Peyer's patch (tissue), 4 donors: Measurements from ENCODE around the gene PYURF. TPM values are rescaled to one million over a fixed set of nuclear protein-coding genes. Genes with fewer than 3 reads are reported as not detected.

Source experiments
- DNase-seq, 3 donors: peaks; one replicate each; pipeline ENCODE4 v3.0.0-alpha.2; 2017 to 2019
- H3K27ac ChIP-seq, 4 donors: fragments of 200-600 bp; sonication (generic); one replicate each; pipeline ENCODE4 v1.5.1; 2016 to 2019
- H3K27me3 ChIP-seq, 2 donors: fragments of 200-600 bp; sonication (generic); one replicate each; pipeline ENCODE4 v1.5.1; 2019
- H3K36me3 ChIP-seq, 3 donors: fragments of 200-600 bp; sonication (generic); one replicate each; pipeline ENCODE4 v1.5.1; 2016 to 2019
- H3K4me1 ChIP-seq, 4 donors: fragments of 200-600 bp; sonication (generic); one replicate each; pipeline ENCODE4 v1.5.1; 2016 to 2019
- H3K4me3 ChIP-seq, 4 donors: fragments of 200-600 bp; sonication (generic); 1 replicate in 3 of 4; 2 replicates in 1 of 4; pipeline ENCODE4 v1.5.1; 2016 to 2019; ENCODE audit warnings: mild to moderate bottlenecking in 1 of 4
- H3K9me3 ChIP-seq, 4 donors: fragments of 200-600 bp; sonication (generic); one replicate each; pipeline ENCODE4 v1.5.1; 2016 to 2019; ENCODE audit warnings: mild to moderate bottlenecking in 1 of 4
- POLR2A ChIP-seq, 2 donors: fragments of 450-650 bp; IDR thresholded peaks; one replicate each; pipeline ENCODE4 v1.5.1; 2017; ENCODE audit warnings: antibody characterized with exemption in 2 of 2, mild to moderate bottlenecking in 2 of 2, moderate library complexity in 2 of 2
- total RNA-seq, 4 donors: library from RNA; depleted of rRNA; stranded (reverse); fragments of >200 nt; gene quantifications; one replicate each; pipeline ENCODE4 v1.1.0, GENCODE V29; 2016
- TF ChIP-seq, protein P1 (sequence below), 6 experiments: fragments of 450-650 bp in 4 of 6; fragments of 200-600 bp in 2 of 6; sonication (generic) in 1 of 6; IDR thresholded peaks; one replicate each; pipeline ENCODE4 v1.5.1; 2017 to 2019; ENCODE audit warnings: antibody characterized with exemption in 6 of 6, mild to moderate bottlenecking in 3 of 6, moderate library complexity in 1 of 6

PYURF gene
- total RNA-seq, 4 donors from 2014 or later, result 54.0 to 94.9 (median 67.2) TPM

DNA sequence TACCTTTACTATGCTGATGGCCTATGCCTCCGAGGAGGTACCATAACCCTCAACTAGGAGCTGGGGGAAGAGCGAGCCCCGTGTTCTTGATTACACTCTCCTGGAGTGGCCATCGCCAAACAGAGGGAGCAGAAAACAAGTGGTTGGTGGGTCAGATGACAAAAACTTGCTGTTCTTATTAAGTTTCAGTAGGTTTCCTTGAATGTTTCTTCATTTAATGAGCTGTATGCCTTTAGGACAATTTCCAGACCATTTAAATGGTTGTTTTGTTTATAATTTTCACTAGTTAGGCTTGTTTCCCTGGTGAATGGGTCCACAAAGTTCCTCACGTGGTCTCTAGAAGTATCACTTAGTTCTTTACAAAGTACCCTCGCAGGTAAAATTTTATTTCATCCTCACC, 4.7 kb downstream of the PYURF start:
- Histone ChIP-seq H3K27me3 (no peaks in the 10 kb centered on the region), H3K4me3 (no peak overlapping the region), H3K4me1 (peaks cover 0 to 18% (median 0%) of the 10 kb centered on the region in 4 donors), H3K27ac (no peak overlapping the region), H3K36me3 (peaks cover 0 to 11% (median 0%) of the 10 kb centered on the region in 3 donors), H3K9me3 (no peaks in the 10 kb centered on the region)
- TF ChIP-seq, protein P1, sequence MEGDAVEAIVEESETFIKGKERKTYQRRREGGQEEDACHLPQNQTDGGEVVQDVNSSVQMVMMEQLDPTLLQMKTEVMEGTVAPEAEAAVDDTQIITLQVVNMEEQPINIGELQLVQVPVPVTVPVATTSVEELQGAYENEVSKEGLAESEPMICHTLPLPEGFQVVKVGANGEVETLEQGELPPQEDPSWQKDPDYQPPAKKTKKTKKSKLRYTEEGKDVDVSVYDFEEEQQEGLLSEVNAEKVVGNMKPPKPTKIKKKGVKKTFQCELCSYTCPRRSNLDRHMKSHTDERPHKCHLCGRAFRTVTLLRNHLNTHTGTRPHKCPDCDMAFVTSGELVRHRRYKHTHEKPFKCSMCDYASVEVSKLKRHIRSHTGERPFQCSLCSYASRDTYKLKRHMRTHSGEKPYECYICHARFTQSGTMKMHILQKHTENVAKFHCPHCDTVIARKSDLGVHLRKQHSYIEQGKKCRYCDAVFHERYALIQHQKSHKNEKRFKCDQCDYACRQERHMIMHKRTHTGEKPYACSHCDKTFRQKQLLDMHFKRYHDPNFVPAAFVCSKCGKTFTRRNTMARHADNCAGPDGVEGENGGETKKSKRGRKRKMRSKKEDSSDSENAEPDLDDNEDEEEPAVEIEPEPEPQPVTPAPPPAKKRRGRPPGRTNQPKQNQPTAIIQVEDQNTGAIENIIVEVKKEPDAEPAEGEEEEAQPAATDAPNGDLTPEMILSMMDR (IDR thresholded peaks at IDR 0.05), result no peak
- TF ChIP-seq POLR2A (IDR thresholded peaks at IDR 0.05), result no peak
- no peak for DNase-seq

DNA sequence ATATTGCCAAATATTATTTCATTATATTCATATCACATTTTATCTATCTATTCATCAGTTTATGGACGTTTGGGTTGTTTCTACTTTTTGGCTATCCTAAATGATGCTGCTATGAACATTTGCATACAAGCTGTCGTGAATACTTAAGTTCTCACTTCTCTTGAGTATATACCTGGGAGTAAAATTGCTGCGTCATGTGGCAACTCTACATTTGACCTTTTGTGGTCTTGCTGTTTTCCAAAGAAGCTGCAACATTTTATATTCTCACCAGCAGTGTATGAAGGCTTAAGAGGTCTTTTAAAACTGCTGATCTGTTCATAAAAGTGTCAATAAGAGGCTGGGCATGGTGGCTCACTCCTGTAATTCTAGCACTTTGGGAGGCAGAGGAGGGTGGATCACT, 5.8 kb downstream of the PYURF start:
- H3K36me3 ChIP-seq, result peaks cover 0 to 11% (median 0%) of the 10 kb centered on the region in 3 donors
- no peak overlapping the region for H3K27ac ChIP-seq
- no peaks in the 10 kb centered on the region for H3K9me3 ChIP-seq
- H3K4me1 ChIP-seq, result peaks cover 0 to 18% (median 0%) of the 10 kb centered on the region in 4 donors
- TF ChIP-seq, protein P1 (IDR thresholded peaks at IDR 0.05), result no peak
- TF ChIP-seq POLR2A (IDR thresholded peaks at IDR 0.05), result no peak
- DNase-seq, result no peak
- H3K27me3 ChIP-seq, result no peaks in the 10 kb centered on the region
- H3K4me3 ChIP-seq, result no peak overlapping the region

DNA sequence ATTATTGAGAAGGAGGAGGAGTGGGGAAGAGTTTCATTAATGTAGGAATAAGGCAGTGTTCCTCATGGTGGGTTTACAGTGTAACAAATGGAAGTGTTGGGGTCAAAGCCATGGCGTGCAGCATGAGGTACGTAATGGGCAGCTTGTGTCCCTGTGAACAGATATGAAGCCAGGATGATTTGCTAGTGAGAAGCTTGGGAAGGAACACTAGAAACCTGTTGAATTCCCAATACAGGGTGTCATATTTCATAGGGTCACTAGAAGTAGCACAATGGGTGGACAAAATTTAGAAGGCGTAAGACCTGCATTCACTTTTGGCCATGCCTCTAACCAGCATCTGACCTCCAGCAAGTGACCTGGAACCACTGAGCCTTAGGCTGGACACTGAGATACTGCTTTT, 6.8 kb downstream of the PYURF start:
- no peaks in the 10 kb centered on the region for H3K27me3 ChIP-seq
- H3K9me3 ChIP-seq, result no peaks in the 10 kb centered on the region
- no peak for TF ChIP-seq POLR2A (IDR thresholded peaks at IDR 0.05)
- TF ChIP-seq, protein P1 (IDR thresholded peaks at IDR 0.05), result no peak
- H3K36me3 ChIP-seq, result peaks cover 0 to 11% (median 0%) of the 10 kb centered on the region in 3 donors
- no peak overlapping the region for H3K27ac ChIP-seq
- no peak for DNase-seq
- peaks cover 0 to 9% (median 0%) of the 10 kb centered on the region in 4 donors for H3K4me1 ChIP-seq
- no peak overlapping the region for H3K4me3 ChIP-seq

DNA sequence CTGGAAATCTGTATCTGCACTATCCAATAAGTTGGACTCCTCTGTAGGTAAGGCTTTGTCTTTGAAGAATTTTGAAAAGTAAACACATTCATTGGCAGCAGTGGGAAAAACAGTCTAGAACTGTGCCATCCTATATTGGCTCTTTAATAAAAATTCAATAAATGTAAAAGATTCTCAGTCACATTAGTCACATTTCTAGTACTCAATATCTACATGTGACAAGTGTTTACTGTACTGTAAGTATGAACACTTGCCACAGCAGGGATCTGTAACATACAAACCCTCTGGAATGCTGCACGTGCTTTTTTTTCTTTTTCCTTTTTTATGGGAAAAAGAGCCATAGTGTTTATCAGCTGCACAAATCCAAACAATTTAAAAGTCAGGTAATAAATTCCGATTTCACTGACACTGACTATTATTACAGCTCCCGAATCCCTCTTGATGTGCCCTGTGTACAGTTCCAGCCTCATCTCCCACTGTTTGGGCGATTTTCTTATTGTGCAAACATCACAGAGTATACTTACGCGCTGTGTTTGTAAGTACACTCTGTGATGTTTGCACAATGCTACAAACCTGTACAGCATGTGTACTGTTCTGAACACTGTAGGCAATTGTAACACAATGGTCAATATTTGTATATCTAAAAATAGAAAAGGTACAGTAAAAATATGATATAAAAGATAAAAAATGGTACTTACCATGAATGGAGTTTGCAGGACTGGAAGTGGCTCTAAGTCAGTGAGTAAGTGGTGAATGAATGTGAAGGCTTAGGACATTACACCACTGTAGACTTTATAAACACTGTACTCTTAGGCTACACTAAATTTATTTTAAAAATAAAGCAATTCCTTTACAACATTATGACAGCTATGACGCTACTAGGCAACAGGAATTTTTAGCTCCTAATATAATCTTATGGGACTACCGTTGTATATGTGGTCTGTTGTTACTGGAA, 8.7 kb downstream of the PYURF start:
- no peaks in the 10 kb centered on the region for H3K4me1 ChIP-seq
- DNase-seq, result no peak
- H3K4me3 ChIP-seq, result no peak overlapping the region
- H3K9me3 ChIP-seq, result no peaks in the 10 kb centered on the region
- TF ChIP-seq POLR2A (IDR thresholded peaks at IDR 0.05), result no peak
- TF ChIP-seq, protein P1 (IDR thresholded peaks at IDR 0.05), result no peak
- H3K27me3 ChIP-seq, result no peaks in the 10 kb centered on the region
- H3K36me3 ChIP-seq, result no peaks in the 10 kb centered on the region
- H3K27ac ChIP-seq, result no peak overlapping the region

DNA sequence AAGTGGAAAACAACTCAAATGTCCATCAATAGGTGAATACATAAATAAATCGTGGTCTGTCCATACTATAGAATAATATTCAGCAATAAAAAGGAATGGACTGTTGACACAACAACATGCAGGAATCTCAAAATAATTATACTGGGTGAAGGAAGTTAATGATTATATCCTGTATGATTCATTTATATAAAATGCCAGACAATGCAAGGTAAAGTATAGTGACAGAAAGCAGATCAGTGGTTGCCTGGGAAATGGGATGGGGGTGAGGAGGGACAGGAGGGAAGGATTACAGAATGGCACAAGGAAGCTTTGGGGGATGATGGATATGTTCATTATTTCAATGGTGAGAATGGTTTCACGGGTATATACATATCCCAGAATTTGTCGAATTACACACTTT, 12.3 kb downstream of the PYURF start:
- H3K9me3 ChIP-seq, result no peaks in the 10 kb centered on the region
- no peaks in the 10 kb centered on the region for H3K4me1 ChIP-seq
- H3K27me3 ChIP-seq, result no peaks in the 10 kb centered on the region
- DNase-seq, result no peak
- no peaks in the 10 kb centered on the region for H3K36me3 ChIP-seq
- no peak for TF ChIP-seq POLR2A (IDR thresholded peaks at IDR 0.05)
- H3K4me3 ChIP-seq, result no peak overlapping the region
- no peak overlapping the region for H3K27ac ChIP-seq

DNA sequence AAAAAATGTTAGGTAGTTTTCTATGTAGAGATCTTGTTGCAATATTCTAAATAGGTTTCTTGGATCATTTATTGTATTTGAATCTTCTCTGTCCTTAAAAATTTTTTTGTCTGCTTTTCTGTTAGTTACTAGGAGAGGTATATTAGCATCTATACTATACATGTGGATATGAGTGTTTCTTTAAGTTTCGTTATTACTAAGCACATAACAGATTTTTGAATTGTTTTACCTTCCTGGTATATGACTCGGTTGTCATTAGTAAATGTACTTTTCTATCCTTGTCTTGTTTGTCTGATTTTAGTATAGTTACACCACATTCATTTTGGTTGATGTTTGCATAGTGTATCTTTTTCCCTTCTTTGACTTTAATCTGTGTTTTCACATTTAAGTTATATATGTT, 20.2 kb downstream of the PYURF start:
- H3K36me3 ChIP-seq, result no peaks in the 10 kb centered on the region
- no peak for DNase-seq
- H3K4me3 ChIP-seq, result no peak overlapping the region
- no peaks in the 10 kb centered on the region for H3K4me1 ChIP-seq
- TF ChIP-seq POLR2A (IDR thresholded peaks at IDR 0.05), result no peak
- TF ChIP-seq, protein P1 (IDR thresholded peaks at IDR 0.05), result no peak
- no peaks in the 10 kb centered on the region for H3K9me3 ChIP-seq
- no peaks in the 10 kb centered on the region for H3K27me3 ChIP-seq
- no peak overlapping the region for H3K27ac ChIP-seq
